Thymus (tissue), 11 donors: ENCODE results near the gene FSIP1. TPM values are rescaled to one million over a fixed set of nuclear protein-coding genes. Genes with fewer than 3 reads are reported as not detected.

Experiments
- DNase-seq, 9 donors: peaks; one replicate each; pipeline ENCODE4 v3.0.0-alpha.2; 2013; ENCODE audit warnings: low spot score in 9 of 9, low read depth in 6 of 9, missing footprints in 1 of 9
- H3K27ac ChIP-seq, 2 donors: one replicate each; pipeline ENCODE4 v1.5.1; 2013; ENCODE audit warnings: control low read depth in 1 of 2, low read depth in 1 of 2, low read length in 1 of 2, mild to moderate bottlenecking in 1 of 2, moderate library complexity in 1 of 2
- H3K27me3 ChIP-seq, 2 donors: one replicate each; pipeline ENCODE4 v1.5.1; 2013; ENCODE audit warnings: low read length in 1 of 2; ENCODE audit not compliant: control insufficient read depth in 2 of 2, insufficient read depth in 1 of 2
- H3K36me3 ChIP-seq, 2 donors: one replicate each; pipeline ENCODE4 v1.5.1; 2013; ENCODE audit warnings: low read length in 1 of 2, mild to moderate bottlenecking in 1 of 2, moderate library complexity in 1 of 2; ENCODE audit not compliant: control insufficient read depth in 2 of 2, insufficient read depth in 2 of 2
- H3K4me1 ChIP-seq, 2 donors: one replicate each; pipeline ENCODE4 v1.5.1; 2013; ENCODE audit warnings: low read length in 2 of 2; ENCODE audit not compliant: control insufficient read depth in 2 of 2, insufficient read depth in 2 of 2
- H3K4me3 ChIP-seq, 2 donors: one replicate each; pipeline ENCODE4 v1.5.1; 2013; ENCODE audit warnings: low read length in 2 of 2, control low read depth in 1 of 2, mild to moderate bottlenecking in 1 of 2
- H3K9me3 ChIP-seq, 2 donors: one replicate each; pipeline ENCODE4 v1.5.1; 2013; ENCODE audit warnings: low read length in 1 of 2, mild to moderate bottlenecking in 1 of 2; ENCODE audit not compliant: control insufficient read depth in 2 of 2, insufficient read depth in 1 of 2
- WGBS: extraction: QIAGEN DNeasy Blood & Tissue Kit; methylation state at CpG from one replicate; pipeline ENCODE4 v1.1.7; 2013; 5-methylcytosine and 5-hydroxymethylcytosine counted together
- polyA plus RNA-seq: library from polyadenylated mRNA; stranded (reverse); fragments of 200-250 nt; gene quantifications from one replicate; pipeline ENCODE4 v1.2.3, GENCODE V29; 2013
- total RNA-seq: library from RNA; stranded (reverse); fragments of 120-200 nt; gene quantifications from one replicate; pipeline ENCODE4 v1.2.4, GENCODE V29; 2013
- donor health status: healthy.

FSIP1 gene
- total and polyA plus RNA-seq, 2 donors, result 0.37 to 0.76 TPM

- 93% methylated on average over 3 of the region's 3 CpGs for whole genome bisulfite sequencing
These were observed 152.7 kb downstream of the FSIP1 start for GRCh38 chr15:39629906-39630305.

DNA sequence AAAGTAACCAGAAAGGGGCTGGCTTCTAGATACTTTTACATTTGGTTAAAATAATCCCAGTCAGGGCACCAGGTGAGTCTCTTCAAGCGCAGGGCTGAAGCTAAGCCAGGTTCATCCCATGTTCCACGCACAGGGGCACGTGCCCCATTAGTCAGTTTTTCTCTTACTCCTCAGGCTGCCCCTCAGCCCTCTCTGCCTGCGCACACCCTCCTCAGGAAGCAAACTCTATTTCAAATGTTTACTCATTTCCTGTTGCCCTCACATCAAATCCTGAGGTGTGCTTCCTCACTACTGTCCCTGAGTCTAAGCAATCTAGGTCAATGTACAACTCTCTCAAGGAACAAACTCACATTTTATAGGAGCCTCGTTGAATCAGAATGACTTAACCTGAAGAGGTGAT, 153.3 kb downstream of the FSIP1 start:
- DNase-seq, result peak in 6 of 9 donors; percentile 4 to 60 (median 20)
- H3K36me3 ChIP-seq, result no peaks in the 10 kb centered on the region
- H3K9me3 ChIP-seq, result no peaks in the 10 kb centered on the region
- peaks cover 0 to 26% of the 10 kb centered on the region in 2 donors for H3K4me1 ChIP-seq
- WGBS, result 25% methylated on average over 5 of the region's 5 CpGs
- H3K4me3 ChIP-seq, result no peak overlapping the region
- H3K27me3 ChIP-seq, result no peaks in the 10 kb centered on the region
- peak overlapping the region; percentile 42 to 55 for H3K27ac ChIP-seq

More at GRCh38 chr15:39629906-39630305, 152.7 kb downstream of the FSIP1 start:
- Histone ChIP-seq H3K27ac (peak overlapping the region in 1 of 2 donors; percentile 24), H3K36me3 (no peaks in the 10 kb centered on the region), H3K4me1 (peaks cover 0 to 26% of the 10 kb centered on the region in 2 donors), H3K4me3 (no peak overlapping the region), H3K27me3 (no peaks in the 10 kb centered on the region), H3K9me3 (no peaks in the 10 kb centered on the region)
- no peak for DNase-seq

- no peaks in the 10 kb centered on the region for H3K36me3 ChIP-seq
- peaks cover under 1 to 26% of the 10 kb centered on the region in 2 donors for H3K4me1 ChIP-seq
- H3K27me3 ChIP-seq, result no peaks in the 10 kb centered on the region
- H3K9me3 ChIP-seq, result no peaks in the 10 kb centered on the region
- peak in 1 of 9 donors; percentile 5 for DNase-seq
- WGBS, result 84% methylated on average over 9 of the region's 9 CpGs
- H3K4me3 ChIP-seq, result no peak overlapping the region
- peak overlapping the region in 1 of 2 donors; percentile 55 for H3K27ac ChIP-seq
These were observed 153.9 kb downstream of the FSIP1 start for GRCh38 chr15:39628546-39629257.

- Histone ChIP-seq H3K27me3 (no peaks in the 10 kb centered on the region), H3K27ac (no peak overlapping the region), H3K4me1 (peaks cover 3 to 27% of the 10 kb centered on the region in 2 donors), H3K9me3 (no peaks in the 10 kb centered on the region), H3K4me3 (no peak overlapping the region), H3K36me3 (no peaks in the 10 kb centered on the region)
- DNase-seq, result no peak
- 96% methylated on average over 5 of the region's 5 CpGs for WGBS
These were observed 154.5 kb downstream of the FSIP1 start for GRCh38 chr15:39628144-39628508.

- 97% methylated on average over 3 of the region's 3 CpGs for WGBS
- H3K27me3 ChIP-seq, result no peaks in the 10 kb centered on the region
- no peak overlapping the region for H3K27ac ChIP-seq
- H3K9me3 ChIP-seq, result no peaks in the 10 kb centered on the region
- no peaks in the 10 kb centered on the region for H3K36me3 ChIP-seq
- H3K4me1 ChIP-seq, result peaks cover 3 to 27% of the 10 kb centered on the region in 2 donors
- no peak for DNase-seq
- no peak overlapping the region for H3K4me3 ChIP-seq
These were observed 155.0 kb downstream of the FSIP1 start for GRCh38 chr15:39627451-39628143.

DNA sequence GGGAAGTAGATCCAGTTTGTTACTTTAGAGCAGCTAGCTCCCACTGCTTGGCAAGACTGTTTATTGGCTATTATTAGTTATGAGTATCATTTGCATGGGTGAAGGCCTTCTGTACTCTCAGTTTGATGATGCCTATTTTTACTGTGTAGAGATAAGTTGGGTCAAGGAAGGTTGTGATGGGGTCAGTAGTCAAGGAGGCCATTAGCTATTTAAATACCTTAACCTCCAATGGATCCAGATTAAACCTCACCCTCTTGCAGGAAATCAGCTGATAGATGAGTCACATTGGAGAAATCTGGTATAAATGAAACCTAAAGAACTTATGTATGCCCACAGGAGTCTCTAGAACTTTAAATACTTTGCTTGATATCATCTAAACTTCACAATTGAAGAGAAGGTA, 156.8 kb downstream of the FSIP1 start:
- no peak overlapping the region for H3K27ac ChIP-seq
- no peak overlapping the region for H3K4me3 ChIP-seq
- H3K27me3 ChIP-seq, result no peaks in the 10 kb centered on the region
- DNase-seq, result no peak
- peaks cover 3 to 27% of the 10 kb centered on the region in 2 donors for H3K4me1 ChIP-seq
- no peaks in the 10 kb centered on the region for H3K36me3 ChIP-seq
- no peaks in the 10 kb centered on the region for H3K9me3 ChIP-seq

GRCh38 chr15:39625451-39625850, 157.2 kb downstream of the FSIP1 start:
- peaks cover 3 to 27% of the 10 kb centered on the region in 2 donors for H3K4me1 ChIP-seq
- no peaks in the 10 kb centered on the region for H3K27me3 ChIP-seq
- H3K27ac ChIP-seq, result no peak overlapping the region
- WGBS, result 96% methylated on average over 4 of the region's 4 CpGs
- no peak overlapping the region for H3K4me3 ChIP-seq
- no peaks in the 10 kb centered on the region for H3K36me3 ChIP-seq
- no peaks in the 10 kb centered on the region for H3K9me3 ChIP-seq
- DNase-seq, result no peak

GRCh38 chr15:39624806-39625205, 157.8 kb downstream of the FSIP1 start:
- H3K9me3 ChIP-seq, result no peaks in the 10 kb centered on the region
- no peaks in the 10 kb centered on the region for H3K27me3 ChIP-seq
- peaks cover 3 to 27% of the 10 kb centered on the region in 2 donors for H3K4me1 ChIP-seq
- no peak overlapping the region for H3K27ac ChIP-seq
- H3K4me3 ChIP-seq, result no peak overlapping the region
- no peaks in the 10 kb centered on the region for H3K36me3 ChIP-seq
- DNase-seq, result peak in 2 of 9 donors; percentile 13 to 18
- 59% methylated on average over 6 of the region's 6 CpGs for WGBS

DNA sequence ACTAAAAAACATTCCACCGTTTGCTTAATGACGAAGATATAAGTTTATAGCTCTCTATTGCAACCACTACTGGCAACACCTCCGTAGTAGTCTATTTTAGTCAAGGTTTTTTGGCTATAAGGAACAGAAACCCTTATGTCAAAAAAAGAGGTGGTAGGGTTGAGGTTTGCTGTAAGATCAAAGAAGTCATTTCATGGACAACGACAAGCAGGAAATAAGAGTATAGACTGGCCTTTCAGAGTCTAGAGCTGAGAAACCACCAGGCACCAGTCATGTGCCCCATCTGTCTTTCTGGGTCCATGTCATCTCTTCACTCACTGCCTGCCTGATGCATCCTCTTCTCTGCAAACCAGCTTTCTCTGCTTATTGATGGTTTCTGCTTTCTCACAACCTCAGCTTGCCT, 159.1 kb downstream of the FSIP1 start:
- 33% methylated on average over 4 of the region's 4 CpGs for WGBS
- H3K4me3 ChIP-seq, result no peak overlapping the region
- no peaks in the 10 kb centered on the region for H3K27me3 ChIP-seq
- no peaks in the 10 kb centered on the region for H3K36me3 ChIP-seq
- H3K27ac ChIP-seq, result no peak overlapping the region
- H3K4me1 ChIP-seq, result peaks cover 3 to 15% of the 10 kb centered on the region in 2 donors
- peak in 2 of 9 donors; percentile 18 to 42 for DNase-seq
- no peaks in the 10 kb centered on the region for H3K9me3 ChIP-seq
